HG03066 (cell line): ENCODE measurements around the gene EBI3.
A peak's percentile ranks its signal among the peaks of the same experiment; 100 is the strongest.
"Not testable (repeated sequence)": the region's sequence is repeated elsewhere in the genome, so short reads cannot be mapped to it uniquely, and the experiment has no call there.

ENCODE experiments used
- ATAC-seq: cut with Tn5 transposase; IDR thresholded peaks from one replicate; pipeline ENCODE4 v1.9.1; 2021; ENCODE audit warnings: low read depth; ENCODE audit not compliant: unreplicated experiment

The EBI3 gene

GRCh38 chr19:4229179-4229931 lies at the start of gene EBI3:
TSS of gene EBI3 (plus strand) at chr19:4229523. CDS start at chr19:4229551, 28 bp downstream.
- peak; percentile 57 for ATAC-seq

- no peak for ATAC-seq
Observed at GRCh38 chr19:4181053-4181508, 48.2 kb upstream of the EBI3 start.

DNA sequence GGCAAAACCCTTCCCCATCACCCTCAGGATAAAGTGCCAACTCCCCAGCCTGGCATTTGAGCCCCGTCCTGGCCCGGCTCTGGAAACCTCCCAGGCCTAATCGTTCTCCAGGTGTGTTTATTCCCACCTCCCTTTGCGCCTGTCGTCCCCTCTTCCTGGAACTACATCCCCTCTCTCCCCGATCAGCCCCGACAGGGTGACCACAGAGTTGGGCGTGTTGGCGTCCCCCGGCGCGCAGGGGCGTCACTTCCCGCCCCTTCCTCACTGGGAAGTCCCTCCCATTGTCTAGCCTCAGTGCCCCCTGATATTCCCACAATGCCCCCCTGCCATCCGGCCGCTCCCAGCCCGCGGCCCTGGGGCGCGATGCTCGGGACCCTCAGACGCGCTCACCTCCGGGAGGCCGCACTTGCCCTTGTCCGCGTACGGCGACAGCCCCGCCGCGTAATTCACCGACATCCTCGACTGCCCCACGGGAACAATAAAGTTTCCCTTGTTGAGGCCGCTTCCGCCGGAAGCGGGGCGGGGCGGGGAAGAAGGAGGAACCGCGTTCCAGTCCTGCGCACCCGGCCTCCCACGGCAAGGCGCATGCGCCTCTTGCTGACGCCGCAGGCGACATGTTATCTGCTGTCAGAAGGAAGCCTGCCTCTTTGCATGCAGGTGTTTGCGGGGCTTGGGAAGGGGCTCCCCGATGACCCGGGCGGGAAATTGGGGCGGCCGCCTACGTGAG lies 47.1 kb upstream of the EBI3 start, which contains the start of the genes ANKRD24 and SIRT6:
TSS of gene ANKRD24 (plus strand) at position 606 of the 727 bp plus-strand sequence. CDS start 3,737 bp downstream, outside the sequence.
TSS of gene SIRT6 (minus strand) at position 480 of the 727 bp plus-strand sequence. CDS start at position 456, 24 bp downstream.
- ATAC-seq: no peak

GRCh38 chr19:4183967-4184717 lies 45.2 kb upstream of the EBI3 start:
- ATAC-seq: no peak

- ATAC-seq: no peak
Observed at GRCh38 chr19:4184718-4185352, 44.5 kb upstream of the EBI3 start.

- ATAC-seq: no peak
Observed at GRCh38 chr19:4185413-4186086, 43.8 kb upstream of the EBI3 start.

- no peak for ATAC-seq
Observed at GRCh38 chr19:4186087-4186993, 43.0 kb upstream of the EBI3 start.

- ATAC-seq: no peak
Observed at GRCh38 chr19:4187313-4188122, 41.8 kb upstream of the EBI3 start.

- no peak for ATAC-seq
Observed at GRCh38 chr19:4189641-4190040, 39.7 kb upstream of the EBI3 start.

DNA sequence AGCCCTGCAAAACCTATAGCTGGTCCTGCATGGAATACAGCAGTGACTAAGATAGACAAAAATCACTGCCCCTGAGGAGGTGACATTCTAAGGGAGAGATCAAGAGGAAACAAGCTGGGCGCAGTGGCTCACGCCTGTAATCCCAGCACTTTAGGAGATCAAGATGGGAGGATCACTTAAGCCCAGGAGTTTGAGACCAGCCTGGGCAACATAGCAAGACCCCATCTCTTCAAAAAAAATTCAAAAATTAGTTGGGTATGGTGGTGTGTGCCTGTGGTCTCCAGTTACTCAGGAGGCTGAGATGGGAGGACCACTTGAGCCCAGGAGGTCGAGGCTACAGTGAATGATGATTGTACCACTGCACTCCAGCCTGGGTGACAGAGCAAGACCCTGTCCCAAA lies 36.8 kb upstream of the EBI3 start:
- not testable (repeated sequence) for ATAC-seq

DNA sequence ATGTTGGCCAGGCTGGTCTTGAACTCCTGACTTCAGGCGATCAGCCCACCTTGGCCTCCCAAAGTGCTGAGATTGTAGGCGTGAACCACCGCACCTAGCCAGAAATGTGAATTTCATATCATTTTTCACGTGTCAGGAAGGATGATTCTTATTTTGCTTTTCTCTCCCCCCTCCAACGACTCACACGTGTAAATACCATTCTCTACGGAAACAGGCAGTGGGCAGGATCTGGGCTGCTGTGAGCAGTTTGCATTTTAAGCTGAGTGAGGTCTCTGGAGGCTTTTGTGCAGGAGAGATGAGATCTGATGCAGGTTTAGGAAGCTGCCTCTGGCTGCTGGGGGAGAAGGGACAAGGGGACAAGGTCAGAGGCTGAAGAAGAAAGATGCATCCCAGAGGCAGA lies 35.0 kb upstream of the EBI3 start:
- no peak for ATAC-seq

DNA sequence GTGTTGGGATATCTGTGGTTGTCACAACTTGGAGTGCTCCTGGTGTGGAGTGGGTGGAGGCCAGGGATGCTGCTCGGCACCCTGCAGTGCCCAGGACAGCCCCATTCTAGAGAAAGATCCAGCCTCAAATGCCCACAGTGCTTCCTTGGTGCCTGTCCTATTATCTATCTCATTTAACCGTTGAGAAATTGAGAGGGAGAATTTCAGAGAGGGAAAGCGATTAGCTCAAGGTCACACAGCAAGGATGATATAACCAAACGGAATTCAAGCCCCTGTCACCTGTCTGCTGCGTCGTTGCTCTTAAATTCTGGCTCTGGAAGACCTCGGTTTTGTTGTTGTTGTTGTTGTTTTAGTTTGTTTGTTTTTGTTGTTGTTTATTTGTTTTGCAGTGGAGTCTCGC lies 33.3 kb upstream of the EBI3 start:
- no peak for ATAC-seq

DNA sequence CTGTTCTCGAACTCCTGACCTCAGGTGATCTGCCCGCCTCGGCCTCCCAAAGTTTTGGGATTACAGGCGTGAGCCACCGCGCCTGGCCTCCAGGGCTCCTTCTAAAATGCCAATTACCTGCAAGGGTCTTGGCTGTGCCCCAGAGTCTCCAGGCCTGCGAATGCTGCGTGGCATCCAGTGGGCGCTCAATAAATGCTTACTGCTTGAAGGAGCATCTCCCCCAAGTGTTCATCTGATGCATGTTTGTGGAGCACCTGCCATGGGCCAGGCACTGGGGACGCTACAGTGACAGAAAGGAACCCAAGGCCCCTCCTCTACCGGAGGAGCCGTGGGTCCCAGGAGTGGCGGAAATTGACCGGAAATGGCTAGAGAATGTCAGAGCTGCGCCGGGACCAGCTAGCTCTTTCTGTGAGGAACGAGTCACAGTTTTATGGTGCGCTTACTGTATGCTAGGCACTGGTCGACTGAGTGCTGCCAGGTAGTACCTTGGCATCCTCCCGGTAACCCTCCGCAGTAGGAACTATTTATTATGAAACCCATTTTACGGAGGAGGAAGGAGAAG lies 32.7 kb upstream of the EBI3 start:
- ATAC-seq: no peak

- no peak for ATAC-seq
Observed at GRCh38 chr19:4197228-4197624, 32.1 kb upstream of the EBI3 start.

- no peak for ATAC-seq
Observed at GRCh38 chr19:4197625-4198466, 31.5 kb upstream of the EBI3 start.

GRCh38 chr19:4198467-4199126 lies 30.7 kb upstream of the EBI3 start:
- no peak for ATAC-seq
